GM19099 (cell line): ENCODE results near the gene WDR59.

ENCODE experiments used
- POLR2A ChIP-seq: IDR thresholded peaks from 3 replicates; pipeline ENCODE4 v1.6.1; 2011; ENCODE audit warnings: low read depth; ENCODE audit not compliant: insufficient read length; ENCODE audit errors: extremely low read depth

The WDR59 gene

GRCh38 chr16:74896389-74897370, 88.2 kb downstream of the WDR59 start:
- TF ChIP-seq POLR2A: no peak

GRCh38 chr16:74893541-74893940, 91.4 kb downstream of the WDR59 start:
- TF ChIP-seq POLR2A: no peak

- TF ChIP-seq POLR2A: no peak
These were observed 92.1 kb downstream of the WDR59 start for GRCh38 chr16:74892574-74893461.

GRCh38 chr16:74888888-74889287, 96.0 kb downstream of the WDR59 start:
- no peak for TF ChIP-seq POLR2A

GRCh38 chr16:74888232-74888862, 96.6 kb downstream of the WDR59 start:
- TF ChIP-seq POLR2A: no peak

GRCh38 chr16:74887084-74887483, 97.8 kb downstream of the WDR59 start:
- TF ChIP-seq POLR2A: no peak

- no peak for TF ChIP-seq POLR2A
These were observed 107.2 kb downstream of the WDR59 start for GRCh38 chr16:74877706-74878105.

- TF ChIP-seq POLR2A: no peak
These were observed 109.9 kb downstream of the WDR59 start for GRCh38 chr16:74874912-74875546.

- no peak for TF ChIP-seq POLR2A
These were observed 110.8 kb downstream of the WDR59 start for GRCh38 chr16:74874123-74874522.

GRCh38 chr16:74872302-74872701, 112.6 kb downstream of the WDR59 start:
- no peak for TF ChIP-seq POLR2A

- TF ChIP-seq POLR2A: no peak
These were observed 113.3 kb downstream of the WDR59 start for GRCh38 chr16:74871608-74872007.

- TF ChIP-seq POLR2A: no peak
These were observed 116.4 kb downstream of the WDR59 start for GRCh38 chr16:74868501-74868900.

GRCh38 chr16:74868035-74868434, 116.9 kb downstream of the WDR59 start:
- TF ChIP-seq POLR2A: no peak

- TF ChIP-seq POLR2A: no peak
These were observed 117.6 kb downstream of the WDR59 start for GRCh38 chr16:74867281-74867849.
